ENCODE data around the gene LZIC.
A peak's percentile ranks its signal among the peaks of the same experiment; 100 is the strongest.

The LZIC gene

DNA sequence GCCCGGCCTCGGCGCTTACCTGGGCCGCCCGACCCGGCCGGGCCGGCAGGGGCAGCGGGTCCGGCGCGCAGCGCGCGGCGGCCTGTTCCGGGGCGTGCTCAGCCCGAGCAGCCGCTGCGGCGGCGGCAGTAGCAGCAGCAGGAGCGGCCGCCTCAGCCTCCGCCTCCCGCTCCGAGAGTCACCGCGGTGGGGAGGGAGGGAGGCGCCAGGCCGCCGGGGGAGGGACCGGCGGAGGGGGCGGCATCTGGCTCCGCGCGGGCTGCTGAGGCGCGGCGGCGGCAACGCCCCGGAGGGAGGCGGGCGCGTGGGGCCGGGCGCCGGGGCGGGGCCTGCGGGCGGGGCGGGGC lies 33.1 kb downstream of the LZIC start, which contains the start of gene CTNNBIP1:
Gene CTNNBIP1, minus strand, starts transcription at position 194 of the 347 bp plus-strand sequence. CDS start 38,205 bp downstream, outside the sequence.
- DNase-seq, result peak; percentile 89

DNA sequence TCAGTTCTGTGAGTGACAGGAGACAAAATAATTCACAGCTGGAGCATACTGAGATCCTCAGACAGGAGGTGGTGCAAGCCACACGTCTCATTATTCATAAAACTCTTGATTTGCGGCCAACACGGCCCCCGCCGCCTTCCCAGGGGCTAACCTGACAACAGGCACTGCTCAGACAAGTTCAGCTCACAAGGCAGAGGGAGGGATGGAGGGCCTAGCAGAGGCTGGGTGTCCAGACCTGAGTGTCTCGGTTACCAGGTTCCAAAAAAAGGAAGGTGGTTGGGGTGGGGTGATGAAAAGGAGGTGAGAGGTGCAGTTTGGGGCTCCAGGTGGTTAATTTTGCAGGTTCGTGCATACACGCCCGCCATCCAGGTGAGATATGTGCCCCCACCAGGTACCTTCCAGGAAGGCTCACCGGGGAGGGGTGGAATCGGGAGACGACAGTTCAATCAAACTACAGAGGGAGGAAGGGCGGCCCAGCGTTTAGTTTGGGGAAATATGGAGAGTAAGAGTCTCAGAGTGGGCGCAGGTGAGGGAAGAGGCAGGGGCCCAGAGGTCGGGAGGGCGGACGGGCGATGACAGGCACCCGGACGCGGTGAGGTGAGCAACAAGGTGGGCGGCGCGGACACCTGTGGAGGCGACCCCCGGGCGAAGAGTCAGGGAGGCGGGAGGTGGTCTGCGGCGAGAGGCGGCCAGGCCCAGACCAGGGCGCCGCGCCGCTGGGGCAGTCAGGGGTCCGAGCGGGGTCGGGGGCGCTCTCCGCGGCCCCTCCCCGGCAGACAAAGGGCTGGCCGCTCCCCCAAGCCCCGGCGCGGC lies 33.8 kb downstream of the LZIC start:
- DNase-seq, result no peak

DNA sequence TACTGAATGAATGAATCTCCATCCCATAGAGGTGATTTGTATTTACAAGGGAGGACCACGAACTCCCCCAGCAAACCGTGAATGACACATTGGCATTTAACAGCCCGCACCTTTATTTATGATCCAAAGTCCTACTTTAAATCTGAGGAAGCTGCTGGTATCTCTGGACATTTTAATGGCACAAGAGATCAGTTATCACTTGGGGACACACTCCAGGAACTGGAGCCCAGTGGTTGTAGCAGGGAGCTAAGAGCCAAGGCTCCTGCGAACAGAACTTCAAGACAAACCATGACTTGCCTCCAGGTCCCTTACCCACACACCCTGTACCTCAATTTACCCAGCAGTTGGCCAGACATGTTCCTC lies 34.3 kb downstream of the LZIC start:
- DNase-seq, result no peak

DNA sequence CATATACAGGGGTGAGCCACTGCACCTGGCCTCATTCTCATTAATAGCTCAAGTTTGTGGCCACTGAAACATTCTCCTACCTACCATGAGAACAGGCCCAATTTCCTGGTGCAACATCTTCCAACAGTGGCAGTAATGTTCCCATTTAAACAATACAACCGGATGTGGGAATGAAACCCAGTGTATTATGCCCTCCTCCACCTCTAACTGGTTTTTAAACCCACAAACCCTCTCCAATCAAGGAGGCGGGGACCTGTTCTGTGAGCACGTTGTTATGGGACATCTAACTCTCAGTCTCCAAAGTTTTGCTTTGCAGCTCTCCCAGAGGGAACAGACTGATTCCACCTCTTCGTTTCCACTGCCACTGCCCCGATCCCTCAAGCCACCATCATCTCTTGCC lies 35.8 kb downstream of the LZIC start:
- no peak for DNase-seq

GRCh38 chr1:9906466-9906865 lies 36.7 kb downstream of the LZIC start:
- DNase-seq, result no peak

DNA sequence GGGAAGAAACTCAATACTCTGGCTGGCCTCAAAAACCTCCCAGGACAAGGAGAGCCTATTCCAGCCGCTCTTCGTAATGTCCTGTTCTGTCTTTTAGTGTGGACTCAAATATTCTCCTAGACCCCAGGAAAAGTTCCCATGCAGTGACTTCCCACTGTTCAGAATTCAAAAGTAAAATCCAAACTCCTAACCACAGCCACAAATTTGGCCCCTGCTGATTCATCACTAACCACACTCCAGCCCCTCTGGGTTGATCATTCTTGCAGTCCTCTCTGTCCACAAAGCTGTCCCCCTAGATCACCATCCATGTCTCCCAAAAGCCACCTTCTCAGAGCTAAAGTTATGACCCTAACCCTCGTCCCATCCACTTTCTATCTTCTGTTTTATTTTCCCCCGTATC lies 38.2 kb downstream of the LZIC start:
- no peak for DNase-seq

DNA sequence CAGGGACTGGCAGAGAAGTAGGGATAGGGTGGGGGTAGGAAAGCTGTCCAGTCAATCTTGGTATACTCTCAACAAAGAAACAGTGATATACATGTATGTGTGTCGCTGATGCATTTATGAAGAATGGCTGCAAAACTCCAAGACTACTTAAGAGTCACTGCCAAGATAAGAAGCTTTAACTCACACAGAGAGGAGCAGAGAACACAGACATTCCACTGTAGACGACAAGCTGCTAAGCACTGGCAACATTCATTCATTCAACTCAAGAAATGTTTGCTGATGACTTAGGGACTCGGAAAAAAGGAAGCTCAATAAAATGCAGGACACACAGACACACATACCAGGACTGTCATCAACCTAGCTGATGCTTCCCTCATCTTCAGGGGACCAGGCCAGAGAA lies 38.6 kb downstream of the LZIC start:
- DNase-seq, result peak; percentile 19

GRCh38 chr1:9903801-9904527 lies 39.2 kb downstream of the LZIC start:
- no peak for DNase-seq

DNA sequence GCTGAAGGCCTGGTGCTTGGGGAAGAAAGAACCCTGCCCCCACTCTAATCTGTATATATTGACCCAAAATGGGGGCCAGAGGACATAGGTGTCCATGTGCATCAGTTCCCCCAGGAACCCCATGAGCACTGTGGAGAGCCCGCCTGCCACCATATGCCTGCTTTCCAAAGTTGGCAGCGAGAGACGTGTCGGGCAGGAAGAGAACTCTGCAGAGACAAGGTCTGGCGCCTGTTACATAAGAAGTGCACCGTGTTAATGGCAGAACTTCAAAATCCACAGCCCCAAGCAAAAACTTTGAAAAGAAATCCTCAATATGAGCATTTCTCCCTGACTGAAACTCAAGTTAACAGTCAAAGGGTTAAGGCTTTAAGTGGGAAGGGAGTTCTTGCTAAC lies 41.1 kb downstream of the LZIC start:
- DNase-seq, result no peak

DNA sequence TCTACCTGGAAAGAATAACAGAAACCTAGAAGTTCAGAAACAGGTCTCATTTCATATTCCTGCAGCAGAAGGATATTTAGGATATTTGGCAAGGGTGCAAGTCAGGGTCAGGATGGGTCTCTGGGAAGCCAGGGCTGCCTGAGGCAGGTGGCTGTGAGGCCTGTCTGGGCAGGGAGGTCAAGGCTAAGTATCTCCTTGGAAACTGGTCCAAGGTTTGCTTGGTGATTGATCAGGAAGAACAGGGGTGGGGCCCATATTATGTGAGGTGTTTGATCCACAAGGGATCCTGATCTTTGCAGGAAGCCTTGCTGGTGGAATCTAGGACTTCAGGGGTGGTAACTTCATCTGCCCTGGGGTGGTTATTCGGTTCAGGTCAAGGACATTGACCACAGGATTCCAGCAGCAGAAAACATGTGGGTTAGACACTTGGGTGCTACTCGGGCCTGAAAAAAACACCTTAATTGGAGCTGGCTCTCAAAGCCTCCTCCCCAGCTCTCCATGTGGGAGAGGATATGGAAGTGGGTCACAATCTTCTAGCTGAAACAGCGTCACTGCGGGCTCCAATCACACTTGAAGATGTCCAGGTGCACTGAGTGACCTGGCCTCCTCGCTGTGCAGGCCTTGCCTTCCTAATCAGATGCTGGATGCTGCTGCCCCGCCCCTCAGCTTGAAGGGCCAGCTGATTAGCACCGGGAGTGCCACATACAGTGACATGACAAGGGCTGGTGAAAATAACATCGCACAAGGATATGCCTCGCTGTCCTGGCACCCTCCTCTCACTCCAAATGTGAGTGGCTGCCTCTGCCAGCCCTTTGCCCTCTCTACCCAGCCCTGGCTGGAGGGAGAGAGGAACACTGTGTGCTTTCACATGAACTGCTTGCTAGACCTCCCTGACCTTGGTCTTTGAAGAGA lies 41.8 kb downstream of the LZIC start:
- DNase-seq, result no peak

DNA sequence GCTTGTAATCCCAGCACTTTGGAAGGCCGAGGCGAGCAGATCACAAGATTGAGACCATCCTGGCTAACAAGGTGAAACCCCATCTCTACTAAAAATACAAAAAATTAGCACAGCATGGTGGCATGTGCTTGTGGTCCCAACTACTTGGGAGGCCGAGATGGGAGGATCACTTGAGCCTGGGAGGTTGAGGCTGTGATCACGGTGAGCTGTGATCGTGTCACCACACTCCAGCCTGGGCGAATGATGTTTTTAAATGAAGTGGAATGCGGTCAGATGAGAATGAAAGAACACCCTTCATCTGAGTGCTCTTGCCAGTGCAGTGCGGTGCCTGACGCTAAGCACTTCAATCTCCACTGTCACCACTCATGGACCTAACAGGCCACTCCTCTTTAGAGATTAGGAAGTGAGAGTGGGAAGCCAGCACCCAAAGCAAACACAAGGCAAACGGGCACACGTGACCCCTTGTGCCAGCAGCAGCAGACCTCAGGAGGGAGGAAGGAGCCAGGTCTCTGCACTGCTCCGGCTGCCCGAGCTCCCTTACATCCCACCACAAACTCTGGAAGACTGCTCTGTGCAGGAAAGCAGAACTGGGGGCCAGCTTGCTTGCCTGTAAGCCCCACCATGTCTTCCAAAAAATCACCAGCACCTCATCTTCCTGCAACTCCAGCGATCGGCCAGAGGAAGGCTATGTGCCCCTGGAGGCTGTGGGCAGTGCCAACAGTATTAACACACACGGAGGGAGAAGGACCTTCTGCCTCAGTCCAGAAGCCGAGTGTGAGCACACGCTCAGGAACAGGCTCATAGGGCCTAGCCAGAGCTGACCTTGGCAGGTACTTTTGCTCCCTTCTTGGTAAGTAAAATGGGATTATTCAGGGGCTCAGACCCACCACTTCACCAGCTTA lies 42.8 kb downstream of the LZIC start:
- no peak for DNase-seq

GRCh38 chr1:9894115-9894514 lies 49.1 kb downstream of the LZIC start:
- no peak for DNase-seq

DNA sequence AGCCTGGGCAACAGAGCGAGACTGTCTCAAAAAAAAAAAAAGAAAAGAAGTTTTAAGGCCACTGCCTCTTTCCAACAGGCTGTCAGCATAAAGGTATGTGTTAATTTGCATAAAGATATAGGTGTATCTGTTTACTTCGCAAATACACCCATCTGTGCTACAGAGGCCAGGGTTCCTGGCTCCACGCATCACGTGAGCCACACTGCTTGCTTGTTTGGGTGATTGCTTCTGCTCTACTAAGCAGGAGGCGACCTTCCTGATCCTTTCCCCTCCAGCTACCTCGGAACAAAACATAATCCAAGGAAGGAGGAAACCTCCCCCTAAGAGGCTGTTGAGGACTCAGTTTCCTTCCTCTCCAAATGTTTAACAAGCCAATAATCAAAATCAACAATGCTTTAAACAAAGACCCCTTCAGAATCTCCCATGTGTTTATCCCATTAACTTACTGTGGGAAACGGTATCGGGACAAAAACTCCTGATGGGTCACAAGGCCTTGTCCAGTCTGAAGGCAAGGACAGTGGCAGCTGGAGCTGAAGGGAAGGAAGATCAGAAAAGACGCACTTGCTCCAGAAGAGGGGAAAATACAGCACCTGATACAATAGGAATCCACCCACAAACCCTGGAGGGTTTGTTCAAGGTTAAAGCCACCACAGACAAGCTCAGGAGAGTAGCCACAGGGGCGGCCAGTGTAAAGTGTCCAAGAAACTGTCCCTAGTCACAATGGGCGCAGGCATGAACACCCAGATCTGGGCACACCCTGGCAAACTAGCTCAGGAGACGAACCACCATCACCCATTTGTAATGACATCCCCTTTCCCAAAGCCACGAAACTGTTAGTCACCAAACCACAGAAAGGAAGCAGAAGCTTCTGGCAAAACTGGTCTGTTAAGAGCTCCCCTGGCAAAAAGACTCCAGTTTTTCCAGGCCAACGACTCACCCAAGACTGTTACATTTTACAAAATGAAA lies 50.3 kb downstream of the LZIC start:
- peak; percentile 64 for DNase-seq

DNA sequence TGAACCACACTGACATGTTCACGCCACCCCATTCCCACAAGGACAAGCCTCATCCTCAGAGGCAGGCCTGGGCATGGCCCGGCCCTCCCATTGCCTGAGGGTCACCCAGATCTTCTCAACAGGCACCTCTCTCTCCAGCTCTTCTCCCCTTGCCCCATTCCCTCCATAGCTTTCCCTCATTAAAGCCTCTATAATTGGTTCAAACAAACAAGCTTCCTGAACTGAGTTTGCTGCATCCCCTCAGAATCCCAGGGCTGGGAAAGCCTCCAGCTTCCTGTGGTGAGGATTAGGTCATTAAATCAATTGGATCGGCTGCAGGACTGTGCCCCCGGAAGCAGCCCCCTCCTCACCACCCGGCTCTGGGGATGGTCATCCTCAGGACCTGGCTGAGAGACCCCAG lies 52.0 kb downstream of the LZIC start:
- DNase-seq, result no peak

GRCh38 chr1:9890224-9890731 lies 52.9 kb downstream of the LZIC start:
- peak; percentile 93 for DNase-seq

- no peak for DNase-seq
These were observed 53.8 kb downstream of the LZIC start for GRCh38 chr1:9889411-9889810.

DNA sequence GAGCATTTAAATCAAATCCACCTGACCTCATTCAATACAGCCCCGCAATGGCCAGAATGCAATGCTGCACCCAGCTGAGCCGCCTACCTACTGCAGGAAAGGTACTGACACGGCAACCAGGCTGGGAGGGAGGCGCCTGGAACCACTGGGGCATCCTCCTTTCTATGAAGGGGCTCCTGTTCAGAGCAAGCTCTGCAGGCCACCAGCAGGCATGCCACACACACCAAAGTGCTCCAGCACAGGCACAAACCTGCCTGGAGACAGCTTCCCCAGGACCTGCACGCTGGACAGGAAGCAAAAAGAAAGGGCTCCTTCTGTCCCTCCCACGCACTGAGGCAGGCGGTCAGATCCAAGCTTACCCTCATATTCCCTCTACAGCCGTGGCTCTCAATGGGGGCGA lies 54.3 kb downstream of the LZIC start:
- no peak for DNase-seq

DNA sequence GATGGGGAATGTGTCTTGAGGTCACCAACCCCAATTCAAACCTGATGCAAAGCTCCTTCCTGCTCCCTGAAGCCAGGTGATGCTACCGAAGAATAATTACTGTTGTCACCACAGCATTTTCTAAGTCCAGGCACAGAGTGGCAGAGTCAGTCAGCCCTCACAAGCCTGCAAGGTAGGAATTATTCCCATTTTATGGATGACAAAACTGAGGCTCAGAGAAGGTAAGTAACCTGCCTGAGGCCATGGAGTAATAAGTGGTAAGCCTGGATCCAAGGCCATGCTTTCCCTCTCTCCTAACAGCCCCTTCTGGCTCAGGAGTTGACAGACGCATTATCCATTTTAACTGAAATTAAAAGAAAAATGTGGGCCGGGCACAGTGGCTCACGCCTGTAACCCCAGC lies 56.1 kb downstream of the LZIC start:
- no peak for DNase-seq

DNA sequence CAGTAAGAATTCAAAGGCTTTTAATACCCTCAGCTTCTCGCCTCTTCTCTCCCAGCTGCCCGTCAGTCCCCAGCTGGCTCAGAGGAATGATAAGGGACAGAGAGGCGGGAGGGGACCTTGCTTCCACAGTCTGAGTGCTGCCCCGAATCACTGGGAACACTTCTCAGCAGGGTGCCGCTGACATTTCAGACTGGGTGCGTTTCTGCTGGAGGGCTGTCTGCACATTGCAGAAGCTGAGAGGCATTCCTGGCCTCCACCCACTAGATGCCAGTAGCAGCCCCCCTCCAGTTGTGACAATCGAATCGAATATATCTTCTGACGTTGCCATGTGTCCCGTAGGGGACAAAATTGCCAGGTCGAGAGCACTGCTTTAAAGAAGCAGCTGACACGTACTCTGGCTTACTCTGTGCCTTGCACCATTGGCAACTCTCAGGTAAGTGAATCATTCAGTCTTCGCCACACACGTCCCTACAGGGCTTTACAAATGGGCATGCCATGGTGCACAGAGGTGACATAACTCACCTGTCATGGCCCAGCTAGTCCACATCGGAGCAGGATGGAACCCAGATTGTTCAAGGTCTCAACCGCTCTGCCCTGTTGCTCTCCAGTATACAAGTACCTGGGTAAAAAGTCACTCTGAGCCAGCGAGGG lies 57.0 kb downstream of the LZIC start:
- DNase-seq, result no peak

- DNase-seq, result no peak
These were observed 58.4 kb downstream of the LZIC start for GRCh38 chr1:9884805-9885204.

Measured in NCI-H226 (cell line).